ENCODE results near the gene ARRB1. TPM values are rescaled to one million over a fixed set of nuclear protein-coding genes. Genes with fewer than 3 reads are reported as not detected.

ARRB1 gene
- total RNA-seq, 2 donors from 2014 or later: 27.1 to 30.6 TPM

GRCh38 chr11:75225794-75226193 is 125.7 kb downstream of the ARRB1 start:
- no peak overlapping the region for H3K27ac ChIP-seq
- no peak for TF ChIP-seq CTCF (IDR thresholded peaks at IDR 0.05)
- ATAC-seq (ENCODE audit: insufficient number of reproducible peaks, low FRiP score, low read depth): no peak

DNA sequence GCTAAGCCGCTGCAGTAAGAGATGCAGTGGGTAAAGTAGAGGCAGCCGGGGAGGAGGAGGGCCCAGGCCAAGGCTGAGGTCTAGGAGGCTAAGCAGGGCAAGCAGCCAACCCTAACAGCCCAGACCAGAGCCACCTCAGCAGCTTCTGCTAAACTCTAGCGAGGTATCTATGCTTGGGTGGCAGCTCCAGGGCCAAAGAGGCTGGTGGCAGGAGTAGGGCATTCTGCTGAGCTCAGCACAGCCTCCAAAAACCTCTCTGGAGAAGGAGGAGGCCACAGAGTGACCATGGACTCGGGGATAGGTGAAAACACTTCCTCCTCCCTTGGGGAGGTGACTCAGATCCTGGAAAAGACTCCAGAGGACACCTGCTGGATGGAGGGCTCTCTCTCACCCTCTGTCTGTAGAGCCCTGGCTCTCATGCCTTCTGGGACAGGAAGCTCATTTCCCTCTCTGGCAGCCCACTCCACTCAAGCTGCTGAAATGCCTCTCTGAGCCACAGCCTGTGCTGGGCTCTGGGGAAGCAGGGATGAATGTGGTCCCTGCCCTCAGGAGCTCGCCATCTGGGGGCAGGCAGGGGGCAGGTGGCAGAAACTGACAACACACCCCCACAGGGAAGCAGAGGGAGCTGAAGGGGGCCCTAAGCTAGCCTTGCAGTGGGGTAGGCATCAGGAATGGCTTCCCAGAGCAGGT is 127.4 kb downstream of the ARRB1 start:
- Histone ChIP-seq H3K27ac (no peak overlapping the region), H3K36me3 (no peaks in the 10 kb centered on the region), H3K4me3 (no peak overlapping the region), H3K27me3 (replicated peaks; ENCODE audit: insufficient read depth) (no peaks in the 10 kb centered on the region), H3K9me3 (no peaks in the 10 kb centered on the region), H3K4me1 (ENCODE audit: control insufficient read depth in 1 of 2, low read depth in 2 of 2) (no peaks in the 10 kb centered on the region)
- ATAC-seq (ENCODE audit: insufficient number of reproducible peaks, low FRiP score, low read depth): no peak
- no peak for TF ChIP-seq CTCF (IDR thresholded peaks at IDR 0.05)
- no peak for DNase-seq (ENCODE audit: low spot score)

More at GRCh38 chr11:75225794-75226193, 125.7 kb downstream of the ARRB1 start:
- DNase-seq (ENCODE audit: low spot score): no peak
- H3K4me3 ChIP-seq: no peak overlapping the region
- no peaks in the 10 kb centered on the region for H3K4me1 ChIP-seq (ENCODE audit: control insufficient read depth in 1 of 2, low read depth in 2 of 2)
- H3K9me3 ChIP-seq: no peaks in the 10 kb centered on the region
- H3K36me3 ChIP-seq: no peaks in the 10 kb centered on the region
- H3K27me3 ChIP-seq (replicated peaks; ENCODE audit: insufficient read depth): no peaks in the 10 kb centered on the region

DNA sequence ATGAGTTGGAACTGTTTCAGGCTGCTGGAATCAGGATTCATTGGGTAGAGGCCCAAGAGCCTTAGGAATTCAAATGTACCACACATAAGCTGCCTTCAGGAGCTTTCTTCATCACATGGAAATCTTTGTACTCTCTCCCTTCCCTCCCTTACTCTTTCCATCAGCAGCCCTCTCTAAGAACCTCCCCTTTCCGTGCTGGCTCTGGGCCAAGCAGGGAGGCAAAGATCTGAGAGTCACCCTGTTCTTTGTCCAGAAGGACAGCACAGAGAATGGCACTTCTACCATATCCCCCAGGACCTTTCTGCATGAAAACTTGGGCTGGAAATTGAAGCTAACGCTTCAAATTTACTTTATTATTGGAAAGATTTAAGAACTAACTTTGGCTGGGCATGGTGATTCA is 131.6 kb downstream of the ARRB1 start:
- Histone ChIP-seq H3K36me3 (no peaks in the 10 kb centered on the region), H3K27ac (no peak overlapping the region), H3K27me3 (replicated peaks; ENCODE audit: insufficient read depth) (no peaks in the 10 kb centered on the region), H3K4me1 (ENCODE audit: control insufficient read depth in 1 of 2, low read depth in 2 of 2) (no peaks in the 10 kb centered on the region), H3K9me3 (no peaks in the 10 kb centered on the region), H3K4me3 (no peak overlapping the region)
- DNase-seq (ENCODE audit: low spot score) (no peak), ATAC-seq (ENCODE audit: insufficient number of reproducible peaks, low FRiP score, low read depth) (no peak)
- TF ChIP-seq CTCF (IDR thresholded peaks at IDR 0.05): no peak

- H3K4me3 ChIP-seq: no peak overlapping the region
- H3K4me1 ChIP-seq (ENCODE audit: control insufficient read depth in 1 of 2, low read depth in 2 of 2): no peaks in the 10 kb centered on the region
- no peaks in the 10 kb centered on the region for H3K36me3 ChIP-seq
- DNase-seq (ENCODE audit: low spot score): no peak
- H3K27ac ChIP-seq: no peak overlapping the region
- no peak for ATAC-seq (ENCODE audit: insufficient number of reproducible peaks, low FRiP score, low read depth)
- no peaks in the 10 kb centered on the region for H3K9me3 ChIP-seq
- no peak for TF ChIP-seq CTCF (IDR thresholded peaks at IDR 0.05)
- no peaks in the 10 kb centered on the region for H3K27me3 ChIP-seq (replicated peaks; ENCODE audit: insufficient read depth)
Observed at GRCh38 chr11:75214843-75215242, 136.6 kb downstream of the ARRB1 start.

DNA sequence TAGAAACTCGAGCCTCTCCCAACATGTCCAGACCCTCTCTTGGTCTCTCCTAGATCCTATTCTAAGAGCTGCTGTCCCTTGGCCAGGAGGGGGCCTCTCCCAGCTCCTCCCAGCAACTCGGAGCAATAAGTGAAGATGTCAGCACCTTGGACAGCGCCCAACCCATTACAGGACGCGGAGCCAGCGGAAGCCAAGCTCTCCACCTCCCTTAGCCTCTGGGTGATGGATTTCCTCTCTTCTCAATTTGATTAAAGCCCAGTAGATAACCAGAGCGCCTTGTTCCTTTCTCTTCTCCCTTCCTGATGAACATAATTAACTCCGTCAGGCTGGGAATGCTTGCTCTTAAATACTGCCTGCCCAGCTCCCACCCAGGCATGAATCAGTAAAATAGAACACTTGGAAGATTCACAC is 137.0 kb downstream of the ARRB1 start:
- TF ChIP-seq CTCF (IDR thresholded peaks at IDR 0.05): no peak
- DNase-seq (ENCODE audit: low spot score) (peak; percentile 9), ATAC-seq (ENCODE audit: insufficient number of reproducible peaks, low FRiP score, low read depth) (no peak)

More for the DNA sequence above, 137.0 kb downstream of the ARRB1 start:
- H3K27ac ChIP-seq: no peak overlapping the region
- H3K27me3 ChIP-seq (replicated peaks; ENCODE audit: insufficient read depth): no peaks in the 10 kb centered on the region
- H3K36me3 ChIP-seq: no peaks in the 10 kb centered on the region
- no peak overlapping the region for H3K4me3 ChIP-seq
- H3K4me1 ChIP-seq (ENCODE audit: control insufficient read depth in 1 of 2, low read depth in 2 of 2): no peaks in the 10 kb centered on the region
- H3K9me3 ChIP-seq: no peaks in the 10 kb centered on the region

Other genes with a start within 250 kb of the ARRB1 start
- gene SLCO2B1, start 200.6 kb downstream of the ARRB1 start, total RNA-seq: 100 to 1,000 TPM; 107 to 692 TPM
- gene TPBGL, start 110.9 kb downstream of the ARRB1 start, total RNA-seq: under 1 TPM in 1 of 2 donors, not detected in 1; 0.21 TPM
- 100 to 1,000 TPM; 560 to 708 TPM for gene RPS3, start 47.9 kb upstream of the ARRB1 start, total RNA-seq
- gene KLHL35, start 81.5 kb upstream of the ARRB1 start, total RNA-seq: 1 to 10 TPM; 6.8 to 7.9 TPM
- 10 to 100 TPM; 30.8 to 34.9 TPM for gene GDPD5, start 174.3 kb upstream of the ARRB1 start, total RNA-seq
- 100 to 1,000 TPM; 367 to 480 TPM for gene SERPINH1, start 210.6 kb upstream of the ARRB1 start, total RNA-seq